MM.1S (cell line): ENCODE data around the gene ZFYVE21.

ENCODE experiments used
- EZH2 ChIP-seq: fragments of 300-600 bp; sonication (generic); optimal IDR thresholded peaks from 2 replicates; pipeline ENCODE3; 2017; ENCODE audit warnings: low read depth, mild to moderate bottlenecking, antibody characterized with exemption, low read length, mixed read lengths
- EZH2phosphoT487 ChIP-seq: fragments of 300-600 bp; sonication (generic); IDR thresholded peaks from 2 replicates; pipeline ENCODE4 v1.6.1; 2018; ENCODE audit warnings: antibody characterized with exemption, low read length
- TF ChIP-seq, protein P1 (sequence below): fragments of 300-600 bp; sonication (generic); IDR thresholded peaks from 2 replicates; pipeline ENCODE4 v1.5.1; 2016; ENCODE audit warnings: antibody characterized with exemption, low read length, mixed read lengths

DNA sequence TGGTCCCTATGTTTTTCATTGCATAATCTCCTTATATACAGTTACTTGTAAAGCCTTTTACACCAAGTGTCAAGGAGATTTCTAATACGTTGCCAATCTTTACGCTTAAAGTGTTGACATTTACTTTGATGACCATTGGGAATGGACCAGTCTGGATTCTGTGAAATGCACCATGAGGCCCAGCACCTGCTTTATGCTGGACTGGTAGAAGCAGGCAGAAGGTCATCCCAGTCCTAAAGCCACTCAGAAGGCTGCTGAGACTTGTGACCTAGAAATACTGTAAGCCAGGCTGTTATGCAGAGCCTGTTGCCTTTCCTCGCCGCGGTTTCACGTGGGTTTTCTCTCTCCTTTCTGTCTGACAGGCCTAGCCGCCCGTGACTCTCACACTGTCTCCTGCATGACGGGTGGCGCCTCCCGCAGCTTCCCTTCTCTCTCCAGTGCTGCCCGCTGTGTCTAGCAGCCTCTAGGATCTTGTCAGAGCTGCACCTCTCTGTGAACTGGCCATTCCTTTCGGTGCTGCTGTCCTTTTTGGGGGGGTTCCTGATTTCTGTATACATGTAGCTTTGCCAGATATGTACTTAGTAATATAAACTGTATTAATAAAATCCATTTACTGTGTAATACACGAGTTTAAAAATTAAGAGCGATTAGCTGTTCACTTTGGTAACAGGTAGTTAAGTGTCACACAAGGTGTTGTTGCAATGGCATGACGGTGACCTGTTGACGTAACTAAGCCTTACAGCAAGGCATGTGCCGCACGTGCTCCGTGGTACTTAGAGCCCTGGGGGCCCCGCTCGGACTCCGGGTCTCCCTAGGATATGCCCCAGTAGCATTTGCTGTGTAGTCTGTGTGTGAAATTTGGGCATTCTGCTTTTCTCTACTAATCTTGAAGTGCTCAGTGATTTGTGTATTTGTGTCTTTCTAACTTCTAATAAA is 30.1 kb upstream of the ZFYVE21 start:
- TF ChIP-seq, protein P1, sequence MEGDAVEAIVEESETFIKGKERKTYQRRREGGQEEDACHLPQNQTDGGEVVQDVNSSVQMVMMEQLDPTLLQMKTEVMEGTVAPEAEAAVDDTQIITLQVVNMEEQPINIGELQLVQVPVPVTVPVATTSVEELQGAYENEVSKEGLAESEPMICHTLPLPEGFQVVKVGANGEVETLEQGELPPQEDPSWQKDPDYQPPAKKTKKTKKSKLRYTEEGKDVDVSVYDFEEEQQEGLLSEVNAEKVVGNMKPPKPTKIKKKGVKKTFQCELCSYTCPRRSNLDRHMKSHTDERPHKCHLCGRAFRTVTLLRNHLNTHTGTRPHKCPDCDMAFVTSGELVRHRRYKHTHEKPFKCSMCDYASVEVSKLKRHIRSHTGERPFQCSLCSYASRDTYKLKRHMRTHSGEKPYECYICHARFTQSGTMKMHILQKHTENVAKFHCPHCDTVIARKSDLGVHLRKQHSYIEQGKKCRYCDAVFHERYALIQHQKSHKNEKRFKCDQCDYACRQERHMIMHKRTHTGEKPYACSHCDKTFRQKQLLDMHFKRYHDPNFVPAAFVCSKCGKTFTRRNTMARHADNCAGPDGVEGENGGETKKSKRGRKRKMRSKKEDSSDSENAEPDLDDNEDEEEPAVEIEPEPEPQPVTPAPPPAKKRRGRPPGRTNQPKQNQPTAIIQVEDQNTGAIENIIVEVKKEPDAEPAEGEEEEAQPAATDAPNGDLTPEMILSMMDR: no peak
- TF ChIP-seq EZH2 (no peak), EZH2phosphoT487 (no peak)
